Central memory CD4-positive, alpha-beta T cell (primary cell): ENCODE data around the gene NDUFAF7.
"Not testable (repeated sequence)": the region's sequence is repeated elsewhere in the genome, so short reads cannot be mapped to it uniquely, and the experiment has no call there.

ENCODE experiments used
- DNase-seq: peaks from one replicate; pipeline ENCODE4 v3.0.0; 2022
- total RNA-seq, 3 experiments: gene quantifications; one replicate each; lab custom pipeline; 2026; lab: John Stamatoyannopoulos, UW

The NDUFAF7 gene
- total RNA-seq: 24.4 to 36.6 (median 32.6) reads per million in 3 experiments

GRCh38 chr2:37231241-37232130 lies at the start of gene NDUFAF7, which contains the start of gene CEBPZ:
TSS of gene NDUFAF7 (plus strand) at chr2:37231658. CDS start at chr2:37231706, 48 bp downstream.
TSS of gene CEBPZ (minus strand) at chr2:37231596. CDS start at chr2:37231567, 29 bp downstream.
- peak; percentile 88 for DNase-seq

GRCh38 chr2:37181726-37182684 lies 49.5 kb upstream of the NDUFAF7 start:
- DNase-seq: no peak

GRCh38 chr2:37188570-37188969 lies 42.9 kb upstream of the NDUFAF7 start, which contains the start of gene SULT6B1:
TSS of gene SULT6B1 (minus strand) at chr2:37188670. CDS start at chr2:37188640, 30 bp downstream.
- DNase-seq: no peak

- no peak for DNase-seq
These were observed 41.9 kb upstream of the NDUFAF7 start for GRCh38 chr2:37189452-37190153.

GRCh38 chr2:37190290-37190689 lies 41.2 kb upstream of the NDUFAF7 start:
- no peak for DNase-seq

- DNase-seq: no peak
These were observed 40.2 kb upstream of the NDUFAF7 start for GRCh38 chr2:37191253-37191652.

GRCh38 chr2:37191747-37192146 lies 39.7 kb upstream of the NDUFAF7 start:
- no peak for DNase-seq

- no peak for DNase-seq
These were observed 38.9 kb upstream of the NDUFAF7 start for GRCh38 chr2:37192551-37192950.

GRCh38 chr2:37195862-37196319 lies 35.6 kb upstream of the NDUFAF7 start:
- not testable (repeated sequence) for DNase-seq

- DNase-seq: peak; percentile 87
These were observed 34.9 kb upstream of the NDUFAF7 start, which contains the start of gene CEBPZOS for GRCh38 chr2:37196320-37197195. TSS of gene CEBPZOS (plus strand) at chr2:37196496. CDS start at chr2:37199705, 3,209 bp downstream.

- no peak for DNase-seq
These were observed 32.8 kb upstream of the NDUFAF7 start for GRCh38 chr2:37198681-37199065.

GRCh38 chr2:37201208-37201607 lies 30.2 kb upstream of the NDUFAF7 start:
- DNase-seq: no peak

- no peak for DNase-seq
These were observed 29.7 kb upstream of the NDUFAF7 start for GRCh38 chr2:37201766-37202165.

GRCh38 chr2:37203708-37204107 lies 27.8 kb upstream of the NDUFAF7 start:
- no peak for DNase-seq

- not testable (repeated sequence) for DNase-seq
These were observed 26.3 kb upstream of the NDUFAF7 start for GRCh38 chr2:37205071-37205661.

- DNase-seq: no peak
These were observed 25.6 kb upstream of the NDUFAF7 start for GRCh38 chr2:37205689-37206341.

GRCh38 chr2:37206760-37207159 lies 24.7 kb upstream of the NDUFAF7 start:
- DNase-seq: not testable (repeated sequence)

GRCh38 chr2:37211212-37211611 lies 20.2 kb upstream of the NDUFAF7 start:
- no peak for DNase-seq

GRCh38 chr2:37211939-37212338 lies 19.5 kb upstream of the NDUFAF7 start:
- no peak for DNase-seq

- DNase-seq: no peak
These were observed 16.2 kb upstream of the NDUFAF7 start for GRCh38 chr2:37215250-37215649.
